Measurements from ENCODE around the gene RBM25. TPM values are rescaled to one million over a fixed set of nuclear protein-coding genes. Genes with fewer than 3 reads are reported as not detected.

Gene RBM25
- total and polyA plus RNA-seq, 2 experiments from 2014 or later: 120 to 204 TPM

- TF ChIP-seq ZNF462 (CRISPR knock-in tag; IDR thresholded peaks at IDR 0.05) (no peak), NANOG (IDR thresholded peaks at IDR 0.05; ENCODE audit: borderline replicate concordance) (no peak)
These were observed 450 bp upstream of the RBM25 start (continued) for GRCh38 chr14:73057944-73058223.

- H3K27me3 ChIP-seq (ENCODE audit: insufficient read depth): no peaks in the 10 kb centered on the region
- no peak overlapping the region for H3K27ac Mint-ChIP-seq
- peak overlapping the region; percentile 93 for H3K4me2 ChIP-seq
- peaks cover 15% of the 10 kb centered on the region; the same call in 1 of the 2 replicates for H3F3A ChIP-seq (replicated peaks; ENCODE audit: low read depth)
- H4K20me1 ChIP-seq (replicated peaks; ENCODE audit: insufficient read depth): peaks cover 45% of the 10 kb centered on the region
- H3K36me3 ChIP-seq (ENCODE audit: insufficient read depth): no peaks in the 10 kb centered on the region
- H3K4me3 ChIP-seq: peak overlapping the region; percentile 95
- peak; percentile 31 for ATAC-seq
- DNase-seq (ENCODE audit: low spot score): peak; percentile 62
- H3K79me2 ChIP-seq (replicated peaks; ENCODE audit: insufficient read depth): peaks cover 55% of the 10 kb centered on the region
- H3K9me3 Mint-ChIP-seq: no peaks in the 10 kb centered on the region
- H3K9me2 ChIP-seq (ENCODE audit: insufficient read depth): no peaks in the 10 kb centered on the region
- no peak overlapping the region for H3K4me3 Mint-ChIP-seq
- no peak for TF ChIP-seq CREB1 (CRISPR knock-in tag; IDR thresholded peaks at IDR 0.05; ENCODE audit: low read depth)
- no peak for TF ChIP-seq ZNF462 (CRISPR knock-in tag; IDR thresholded peaks at IDR 0.05)
- no peak for TF ChIP-seq EZH2phosphoT487 (IDR thresholded peaks at IDR 0.05; ENCODE audit: unreplicated experiment)
- no peak for TF ChIP-seq JUNB (IDR thresholded peaks at IDR 0.05; ENCODE audit: unreplicated experiment)
- TF ChIP-seq ETS1 (IDR thresholded peaks at IDR 0.05): no peak
- no peak for TF ChIP-seq ZNF114 (CRISPR knock-in tag; IDR thresholded peaks at IDR 0.05)
- H3K27me3 Mint-ChIP-seq (ENCODE audit: insufficient read depth, low read depth, poor library complexity): peaks cover 18% of the 10 kb centered on the region
- H3K4me1 Mint-ChIP-seq: peaks cover 42% of the 10 kb centered on the region
- H2AFZ ChIP-seq: no peak overlapping the region
- H3K27ac ChIP-seq (ENCODE audit: low read depth): peak overlapping the region; percentile 92
- peaks cover 27% of the 10 kb centered on the region; the same call in 1 of the 2 replicates for H3K4me1 ChIP-seq (ENCODE audit: insufficient read depth)
- peaks cover 36% of the 10 kb centered on the region for H3K36me3 Mint-ChIP-seq (ENCODE audit: low read depth)
These were observed 764 bp downstream of the RBM25 start for GRCh38 chr14:73058922-73059673.
